Astrocyte of the spinal cord (primary cell): ENCODE measurements around the gene COL6A1.

Source experiments
- DNase-seq: peaks from one replicate; pipeline ENCODE4 v3.0.0; 2011; ENCODE audit warnings: low read depth, low spot score
- H3K4me3 ChIP-seq: 2 replicates; pipeline ENCODE4 v1.5.1; 2011; ENCODE audit warnings: low read depth, mild to moderate bottlenecking, low read length, moderate library complexity
- in situ Hi-C: cut with HindIII; loops from 2 replicates; pipeline ENCODE4 v1.10.0; 2017; ENCODE audit warnings: low sequenced_read_pairs
- TF ChIP-seq, protein P1 (sequence below): IDR thresholded peaks from 2 replicates; pipeline ENCODE4 v1.5.1; 2012; ENCODE audit warnings: low read depth, mild to moderate bottlenecking, low read length, inconsistent platforms

COL6A1 gene

DNA sequence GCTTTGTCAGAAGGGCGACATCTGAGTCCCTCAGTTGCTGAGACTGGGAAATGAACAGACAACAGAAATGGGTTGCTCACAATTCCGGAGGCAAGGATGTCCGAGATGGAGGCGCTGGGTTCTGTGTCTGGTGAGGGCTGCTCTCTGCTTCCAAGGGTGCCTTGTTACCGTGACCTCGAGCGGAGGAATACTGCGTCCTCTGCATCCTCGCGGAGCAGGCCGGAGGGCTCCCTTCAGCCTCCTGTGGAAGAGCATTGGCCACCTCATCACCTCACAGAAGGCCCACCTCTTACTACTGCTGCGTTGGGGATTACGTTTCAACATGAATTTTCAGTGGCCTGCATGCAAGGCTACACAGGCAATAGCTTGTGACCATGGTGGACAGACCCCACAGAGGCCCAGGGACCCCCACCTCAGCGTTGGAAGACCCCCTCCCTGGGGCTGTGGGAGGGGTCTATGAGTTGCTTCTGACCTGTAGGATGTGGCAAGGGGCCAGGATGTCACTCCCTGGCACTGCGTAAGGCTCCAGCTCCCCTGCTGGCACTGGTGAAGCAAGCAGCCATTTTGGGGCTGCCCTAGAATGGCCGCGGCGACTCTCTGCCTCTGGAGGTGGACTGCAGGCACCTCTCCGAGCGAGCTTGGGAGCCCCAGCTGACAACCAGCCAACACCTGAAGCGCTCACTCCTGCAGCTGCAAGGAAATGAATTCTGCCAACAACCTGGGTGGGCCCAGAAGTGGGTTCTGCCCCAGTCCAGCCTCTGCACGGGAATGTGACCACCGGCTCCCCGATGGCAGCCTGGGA is 36.3 kb upstream of the COL6A1 start:
- in situ Hi-C loops: no loop called here
- TF ChIP-seq, protein P1, sequence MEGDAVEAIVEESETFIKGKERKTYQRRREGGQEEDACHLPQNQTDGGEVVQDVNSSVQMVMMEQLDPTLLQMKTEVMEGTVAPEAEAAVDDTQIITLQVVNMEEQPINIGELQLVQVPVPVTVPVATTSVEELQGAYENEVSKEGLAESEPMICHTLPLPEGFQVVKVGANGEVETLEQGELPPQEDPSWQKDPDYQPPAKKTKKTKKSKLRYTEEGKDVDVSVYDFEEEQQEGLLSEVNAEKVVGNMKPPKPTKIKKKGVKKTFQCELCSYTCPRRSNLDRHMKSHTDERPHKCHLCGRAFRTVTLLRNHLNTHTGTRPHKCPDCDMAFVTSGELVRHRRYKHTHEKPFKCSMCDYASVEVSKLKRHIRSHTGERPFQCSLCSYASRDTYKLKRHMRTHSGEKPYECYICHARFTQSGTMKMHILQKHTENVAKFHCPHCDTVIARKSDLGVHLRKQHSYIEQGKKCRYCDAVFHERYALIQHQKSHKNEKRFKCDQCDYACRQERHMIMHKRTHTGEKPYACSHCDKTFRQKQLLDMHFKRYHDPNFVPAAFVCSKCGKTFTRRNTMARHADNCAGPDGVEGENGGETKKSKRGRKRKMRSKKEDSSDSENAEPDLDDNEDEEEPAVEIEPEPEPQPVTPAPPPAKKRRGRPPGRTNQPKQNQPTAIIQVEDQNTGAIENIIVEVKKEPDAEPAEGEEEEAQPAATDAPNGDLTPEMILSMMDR: no peak
- H3K4me3 ChIP-seq: no peak overlapping the region
- DNase-seq: no peak

DNA sequence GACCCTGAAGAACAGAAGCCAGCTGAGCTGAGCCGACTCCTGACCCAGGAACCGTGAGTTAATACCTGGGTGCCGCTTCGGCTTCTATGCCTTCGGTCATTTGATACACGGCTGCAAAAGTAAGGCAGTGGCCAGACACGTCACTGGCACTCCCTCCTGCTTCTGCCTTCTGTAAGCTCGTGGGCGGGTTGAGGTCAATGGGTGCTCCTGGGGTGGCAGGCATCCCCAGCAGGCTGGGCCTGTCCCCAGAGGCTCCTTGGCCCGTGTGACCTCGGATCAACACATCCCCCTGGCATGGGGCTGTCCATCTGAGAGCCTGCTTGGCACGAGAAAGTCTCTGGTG is 35.7 kb upstream of the COL6A1 start:
- TF ChIP-seq, protein P1: no peak
- in situ Hi-C loops: no loop called here
- no peak overlapping the region for H3K4me3 ChIP-seq
- no peak for DNase-seq

DNA sequence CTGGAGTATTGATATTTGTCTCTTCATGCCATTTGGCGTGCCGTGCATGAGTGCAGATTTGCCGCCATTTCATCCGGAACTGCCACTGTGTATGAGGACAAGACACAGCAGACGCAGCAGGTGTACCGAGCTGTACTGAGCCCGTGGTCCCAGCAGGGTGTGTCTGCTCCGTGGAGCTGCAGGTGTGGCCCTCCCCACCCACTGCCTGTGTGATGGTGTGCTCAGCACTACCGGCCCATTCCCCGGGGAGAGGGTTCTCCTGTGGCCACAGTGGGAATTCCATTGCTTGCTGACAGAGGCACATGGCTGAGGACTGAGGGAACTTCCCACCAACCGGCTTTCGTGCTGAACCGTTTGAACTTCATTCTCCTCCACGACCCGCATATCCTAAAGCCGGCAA is 34.3 kb upstream of the COL6A1 start:
- in situ Hi-C loops: no loop called here

DNA sequence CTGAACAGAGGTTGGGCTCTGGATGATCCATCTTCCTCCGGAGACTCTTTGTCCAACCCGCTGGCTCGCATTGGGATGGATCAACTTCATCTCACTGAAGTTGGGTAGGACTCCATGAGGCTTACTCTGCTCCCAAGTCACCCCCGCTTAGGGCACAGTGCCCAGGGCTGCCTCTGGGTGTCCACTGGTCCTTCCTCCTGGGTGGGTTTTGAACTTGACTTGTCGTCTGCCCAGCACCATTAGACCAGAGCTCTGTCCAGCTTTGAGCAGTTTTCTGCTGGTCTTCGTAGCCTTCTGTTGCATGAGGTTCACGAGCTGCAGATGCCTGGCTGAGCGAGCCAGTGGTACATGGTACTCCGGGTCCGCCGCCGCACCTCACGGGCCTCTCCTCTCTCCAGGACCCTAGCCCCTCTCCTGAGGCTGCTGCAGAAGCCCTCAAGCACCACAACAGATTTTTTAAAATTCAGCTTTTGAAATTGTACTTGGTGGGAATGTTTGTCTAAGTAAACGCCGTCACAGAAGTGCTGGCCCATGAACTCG is 33.8 kb upstream of the COL6A1 start:
- in situ Hi-C loops: no loop called here

More for the DNA sequence above, 34.3 kb upstream of the COL6A1 start:
- DNase-seq: no peak
- no peak overlapping the region for H3K4me3 ChIP-seq
- TF ChIP-seq, protein P1: no peak

DNA sequence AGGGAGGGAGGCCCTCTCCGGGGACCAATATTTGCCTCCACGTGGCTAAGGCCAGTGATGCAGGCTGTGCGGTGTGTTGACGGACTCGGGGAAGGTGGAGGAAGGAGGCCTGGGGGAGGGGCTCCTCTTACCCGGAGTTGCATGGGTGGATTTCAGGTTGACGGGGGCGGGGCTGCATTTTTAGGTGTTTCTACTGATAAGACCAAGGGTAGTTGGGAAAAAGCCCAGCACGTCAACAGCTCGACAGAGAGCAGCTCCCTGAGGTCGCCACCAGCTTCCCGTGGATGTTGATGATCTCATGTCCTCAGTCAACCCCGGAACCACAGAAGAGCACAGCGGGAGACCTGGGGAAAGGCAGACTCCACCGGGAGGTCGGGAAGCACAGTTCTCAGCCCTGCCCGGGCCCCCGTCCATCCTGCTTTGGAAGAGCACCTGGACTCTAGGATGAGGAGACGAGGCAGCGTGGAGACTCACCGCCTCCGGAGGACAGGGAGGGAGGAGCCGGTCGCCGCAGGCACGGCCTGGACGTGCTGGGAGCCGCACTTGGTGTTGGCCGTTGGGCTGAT is 32.9 kb upstream of the COL6A1 start:
- DNase-seq: no peak
- in situ Hi-C loops: no loop called here
- TF ChIP-seq, protein P1: no peak

More for the DNA sequence above, 33.8 kb upstream of the COL6A1 start:
- TF ChIP-seq, protein P1: no peak
- H3K4me3 ChIP-seq: no peak overlapping the region
- DNase-seq: no peak

DNA sequence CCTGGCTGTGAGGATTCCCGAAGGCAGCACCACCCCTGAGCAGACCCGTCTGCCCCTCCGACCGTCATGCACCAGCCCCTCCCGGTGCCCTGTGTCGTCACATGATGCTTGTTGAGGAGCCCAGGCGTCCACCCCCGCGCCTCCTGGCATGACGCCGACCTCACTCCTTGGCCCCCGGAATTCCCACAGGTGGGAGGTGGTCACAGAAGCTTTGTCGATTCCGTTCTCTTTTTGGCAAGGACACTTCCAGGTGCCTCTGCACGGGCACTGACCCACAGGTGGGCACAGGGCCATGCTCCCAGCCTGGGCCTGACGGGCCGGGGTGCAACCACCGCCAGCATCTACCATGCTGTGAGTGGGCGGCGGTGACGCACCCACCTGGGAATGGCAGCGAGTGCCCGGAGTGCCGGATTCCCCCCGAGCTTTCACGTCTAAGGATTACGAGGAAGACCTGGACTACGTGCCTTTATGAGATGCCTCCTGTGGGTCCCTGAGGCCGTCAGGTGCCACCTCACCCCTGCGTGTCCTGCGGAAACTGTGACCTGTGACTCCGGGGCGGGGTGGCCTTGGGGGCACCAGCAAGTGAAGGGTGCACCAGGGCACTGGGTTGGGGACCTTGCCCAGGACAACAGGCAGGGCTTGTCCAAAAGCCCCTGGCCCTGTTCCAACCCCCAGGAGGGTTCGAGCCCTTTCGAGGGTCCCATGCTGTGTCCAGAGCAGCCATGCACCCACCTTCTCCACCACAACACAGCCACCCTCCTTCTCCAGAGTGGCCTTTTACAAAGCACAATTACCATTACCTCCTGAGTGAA is 31.4 kb upstream of the COL6A1 start:
- H3K4me3 ChIP-seq: no peak overlapping the region
- TF ChIP-seq, protein P1: no peak
- DNase-seq: no peak
- in situ Hi-C loops: no loop called here

More for the DNA sequence above, 32.9 kb upstream of the COL6A1 start:
- no peak overlapping the region for H3K4me3 ChIP-seq
